ENCODE results near the gene ACSS1.

Gene ACSS1

DNA sequence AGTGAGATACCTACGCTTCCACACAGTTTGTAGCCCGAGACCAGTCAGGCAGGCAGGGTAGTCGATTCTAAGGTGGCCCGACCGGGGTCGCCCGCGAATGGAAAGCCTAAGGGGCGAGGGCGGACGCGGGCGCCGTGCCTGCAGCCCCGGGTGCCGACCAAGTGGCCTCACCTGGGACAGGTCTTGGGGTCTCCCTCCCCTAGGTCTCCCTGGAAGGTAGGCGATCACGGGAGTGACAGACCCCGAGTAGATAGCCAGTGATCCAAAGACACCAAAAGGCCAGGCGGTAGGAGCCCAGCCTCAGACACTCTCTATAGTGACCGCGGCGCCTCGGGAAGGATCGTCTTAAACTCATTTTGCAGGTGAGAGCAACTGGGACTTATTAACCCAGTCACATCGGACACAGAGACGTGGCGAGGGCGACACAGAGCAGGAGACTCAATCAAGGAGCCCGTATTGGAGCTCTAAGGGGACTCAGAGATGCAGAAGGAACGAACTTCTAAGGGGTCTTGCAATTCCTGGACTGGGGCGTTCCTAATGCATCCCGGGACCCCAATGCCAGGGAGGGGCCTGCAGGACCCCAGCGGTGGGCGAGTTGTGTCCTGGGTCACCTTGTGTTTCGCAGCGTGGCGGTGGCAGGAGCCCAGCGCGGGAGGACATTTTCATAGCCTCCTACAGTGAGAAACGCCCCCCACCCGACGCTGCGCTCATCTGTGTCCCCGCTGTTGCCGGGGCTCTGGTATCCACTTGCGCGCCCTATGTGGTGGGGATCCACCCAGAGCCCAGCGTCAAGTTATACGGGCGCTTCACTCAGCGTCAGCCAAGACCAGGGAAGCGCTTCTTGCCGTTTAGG, 26.1 kb upstream of the ACSS1 start:
- no peak overlapping the region for H3K27ac ChIP-seq
- TF ChIP-seq, protein P1, sequence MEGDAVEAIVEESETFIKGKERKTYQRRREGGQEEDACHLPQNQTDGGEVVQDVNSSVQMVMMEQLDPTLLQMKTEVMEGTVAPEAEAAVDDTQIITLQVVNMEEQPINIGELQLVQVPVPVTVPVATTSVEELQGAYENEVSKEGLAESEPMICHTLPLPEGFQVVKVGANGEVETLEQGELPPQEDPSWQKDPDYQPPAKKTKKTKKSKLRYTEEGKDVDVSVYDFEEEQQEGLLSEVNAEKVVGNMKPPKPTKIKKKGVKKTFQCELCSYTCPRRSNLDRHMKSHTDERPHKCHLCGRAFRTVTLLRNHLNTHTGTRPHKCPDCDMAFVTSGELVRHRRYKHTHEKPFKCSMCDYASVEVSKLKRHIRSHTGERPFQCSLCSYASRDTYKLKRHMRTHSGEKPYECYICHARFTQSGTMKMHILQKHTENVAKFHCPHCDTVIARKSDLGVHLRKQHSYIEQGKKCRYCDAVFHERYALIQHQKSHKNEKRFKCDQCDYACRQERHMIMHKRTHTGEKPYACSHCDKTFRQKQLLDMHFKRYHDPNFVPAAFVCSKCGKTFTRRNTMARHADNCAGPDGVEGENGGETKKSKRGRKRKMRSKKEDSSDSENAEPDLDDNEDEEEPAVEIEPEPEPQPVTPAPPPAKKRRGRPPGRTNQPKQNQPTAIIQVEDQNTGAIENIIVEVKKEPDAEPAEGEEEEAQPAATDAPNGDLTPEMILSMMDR (IDR thresholded peaks at IDR 0.05), result no peak
- TF ChIP-seq ZFX (IDR thresholded peaks at IDR 0.05; ENCODE audit: borderline replicate concordance), result no peak

GRCh38 chr20:25083141-25083772, 25.3 kb upstream of the ACSS1 start:
- no peak overlapping the region for H3K27ac ChIP-seq
- no peak for TF ChIP-seq ZFX (IDR thresholded peaks at IDR 0.05; ENCODE audit: borderline replicate concordance)
- TF ChIP-seq, protein P1 (IDR thresholded peaks at IDR 0.05), result no peak

GRCh38 chr20:25082498-25082873, 24.5 kb upstream of the ACSS1 start:
- TF ChIP-seq, protein P1 (IDR thresholded peaks at IDR 0.05), result 0 out of 2 replicates have a peak, but pooled peaks have one; percentile 12
- TF ChIP-seq ZFX (IDR thresholded peaks at IDR 0.05; ENCODE audit: borderline replicate concordance), result no peak
- H3K27ac ChIP-seq, result no peak overlapping the region

DNA sequence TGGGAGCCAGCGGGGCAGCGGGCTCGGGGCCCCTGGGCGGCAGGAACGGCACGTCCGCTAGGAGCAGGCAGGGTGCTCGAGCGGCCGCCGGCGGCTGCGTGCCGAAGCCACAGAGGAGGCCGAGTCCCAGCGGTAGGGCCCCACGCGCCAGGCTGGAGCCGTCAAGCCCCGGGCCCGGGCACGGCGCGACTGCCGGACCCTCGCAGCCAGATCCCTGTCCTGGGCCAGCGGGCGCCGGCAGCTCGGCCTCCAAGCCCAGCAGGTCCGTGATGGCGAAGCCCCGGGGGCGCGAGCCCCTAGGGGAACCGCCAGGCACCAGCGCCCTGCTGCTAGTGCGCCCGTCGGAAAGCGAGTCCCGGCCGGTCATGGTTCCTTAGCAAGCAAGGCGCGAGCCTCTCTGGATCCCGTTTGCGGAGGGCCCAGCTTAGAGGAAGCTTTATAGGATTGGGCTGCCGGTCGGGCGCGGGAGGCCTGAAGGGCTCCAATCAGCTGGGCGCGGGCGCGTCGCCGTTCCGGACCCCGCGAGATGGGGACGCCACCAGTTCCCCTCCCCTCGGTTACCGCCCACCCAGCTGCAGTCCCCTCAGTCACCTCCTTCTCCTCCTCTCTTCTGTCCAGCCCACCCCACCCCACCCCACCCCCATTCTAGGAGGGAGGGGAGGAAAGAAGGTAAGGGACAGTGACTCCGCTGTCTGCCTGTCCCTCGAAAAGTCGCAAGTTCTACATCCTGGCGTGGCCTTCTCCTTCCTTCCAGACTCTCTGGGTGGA, 24.0 kb upstream of the ACSS1 start, which contains the start of gene VSX1:
Gene VSX1 (minus strand): TSS at position 412 of the 768 bp plus-strand sequence. CDS start 45 bp downstream, at position 367.
- H3K27ac ChIP-seq, result no peak within 1 kb of the TSS
- TF ChIP-seq, protein P1 (IDR thresholded peaks at IDR 0.05), result no peak
- TF ChIP-seq ZFX (IDR thresholded peaks at IDR 0.05; ENCODE audit: borderline replicate concordance), result no peak

- TF ChIP-seq ZFX (IDR thresholded peaks at IDR 0.05; ENCODE audit: borderline replicate concordance), result no peak
- no peak overlapping the region for H3K27ac ChIP-seq
Measured at GRCh38 chr20:25081065-25081729, 23.3 kb upstream of the ACSS1 start.

- TF ChIP-seq ZFX (IDR thresholded peaks at IDR 0.05; ENCODE audit: borderline replicate concordance), result no peak
- TF ChIP-seq, protein P1 (IDR thresholded peaks at IDR 0.05), result no peak
- no peak overlapping the region for H3K27ac ChIP-seq
Measured at GRCh38 chr20:25079171-25079570, 21.2 kb upstream of the ACSS1 start.

DNA sequence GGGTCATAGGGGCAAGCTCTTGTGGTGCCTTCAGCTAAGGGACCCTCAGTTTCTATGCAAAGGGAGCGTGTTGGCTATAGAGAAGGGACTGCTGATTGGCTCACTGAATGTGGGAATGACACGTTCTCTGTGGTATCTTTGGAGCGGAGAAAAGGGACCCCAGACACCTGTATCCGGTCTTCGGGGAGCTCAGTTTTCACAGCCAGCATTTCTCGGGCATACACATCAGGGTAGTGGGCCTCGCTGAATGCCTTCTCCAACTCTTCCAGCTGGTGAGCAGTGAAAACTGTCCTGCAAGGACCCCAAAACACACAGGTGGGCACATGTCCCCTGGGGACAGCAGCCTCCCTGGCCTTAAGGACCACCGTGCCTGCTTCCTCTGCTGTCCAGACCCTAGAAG, 20.7 kb upstream of the ACSS1 start:
- H3K27ac ChIP-seq, result no peak overlapping the region
- TF ChIP-seq, protein P1 (IDR thresholded peaks at IDR 0.05), result no peak
- no peak for TF ChIP-seq ZFX (IDR thresholded peaks at IDR 0.05; ENCODE audit: borderline replicate concordance)
